K562 (cell line): ENCODE results near the gene PIK3R1. TPM values are rescaled to one million over a fixed set of nuclear protein-coding genes. Genes with fewer than 3 reads are reported as not detected.

ENCODE experiments used
- ATAC-seq: fragments of 200-7000 bp; cut with Tn5 transposase; 3 replicates; pipeline ENCODE4 v1.9.1; 2020; ENCODE audit warnings: moderate library complexity
- BruUV-seq: library from RNA; stranded (reverse); fragments of 400-500 nt; replicated peaks from 2 replicates; lab custom pipeline; 2021; lab: Mats Ljungman, UMichigan
- CTCF ChIA-PET: fragments of 300-600 bp; formaldehyde crosslinking; extraction: SDS; loops from one replicate; lab custom pipeline; 2021; ENCODE audit warnings: low intra/inter-chr PET ratio; lab: Yijun Ruan, JAX
- POLR2A ChIA-PET: fragments of 300-600, 350-650 bp; sonication (Branson Sonifier 250); formaldehyde crosslinking; extraction: SDS; loops from one replicate; lab custom pipeline; 2021; ENCODE audit warnings: antibody characterized with exemption, inconsistent platforms; lab: Yijun Ruan, JAX
- DNase-seq, 4 experiments: peaks; one replicate each; pipeline versions ENCODE4 v3.0.0 to v3.0.0-alpha.2; 2011 to 2018; ENCODE audit warnings: low spot score in 3 of 4, mixed read lengths in 3 of 4; ENCODE audit errors: extremely low read depth in 1 of 4
- FAIRE-seq: peaks from 2 replicates; lab custom pipeline; 2011; peaks lifted over from hg19 to GRCh38; lab: Jason Lieb, UNC
- H2AFZ ChIP-seq: 2 replicates; pipeline ENCODE4 v1.6.0; 2011; ENCODE audit warnings: low read depth, low read length, control low read depth, inconsistent platforms
- H3K27ac ChIP-seq: fragments of 200-600 bp; 3 replicates; pipeline ENCODE4 v1.8.0; 2011; ENCODE audit warnings: low read depth, mild to moderate bottlenecking, control low read depth, inconsistent platforms, low read length, moderate library complexity, mixed read lengths; ENCODE audit errors: extremely low read depth
- H3K27me3 ChIP-seq, 2 experiments: fragments of 300-600 bp in 1 of 2; 2 replicates in 1 of 2; 3 replicates in 1 of 2; pipeline versions ENCODE4 v1.6.0 to v1.8.0; 2011; ENCODE audit warnings: inconsistent platforms in 2 of 2, low read length in 2 of 2, mild to moderate bottlenecking in 1 of 2, mixed read lengths in 1 of 2, moderate library complexity in 1 of 2; ENCODE audit not compliant: control insufficient read depth in 2 of 2, insufficient read depth in 2 of 2
- H3K36me3 ChIP-seq: fragments of 300-600 bp; 3 replicates; pipeline ENCODE4 v1.8.0; 2011; ENCODE audit warnings: mild to moderate bottlenecking, low read length, inconsistent platforms; ENCODE audit not compliant: control insufficient read depth, insufficient read depth
- H3K4me1 ChIP-seq, 2 experiments: fragments of 200-600 bp in 1 of 2; replicated peaks in 1 of 2; 2 replicates in 1 of 2; 3 replicates in 1 of 2; pipeline versions ENCODE4 v1.5.1 to v1.8.0; 2011; ENCODE audit warnings: inconsistent platforms in 2 of 2, low read length in 2 of 2, mild to moderate bottlenecking in 1 of 2, mixed read lengths in 1 of 2, moderate library complexity in 1 of 2; ENCODE audit not compliant: control insufficient read depth in 2 of 2, insufficient read depth in 2 of 2
- H3K4me2 ChIP-seq: 2 replicates; pipeline ENCODE4 v1.6.1; 2011; ENCODE audit warnings: low read length, control low read depth, inconsistent platforms, mixed read lengths; ENCODE audit not compliant: insufficient read depth
- H3K4me3 ChIP-seq: fragments of 200-600 bp; sonication (generic), shearing (Covaris generic); 2 replicates; pipeline ENCODE4 v1.5.1; 2016; ENCODE audit warnings: control low read depth, inconsistent platforms
- H3K79me2 ChIP-seq: fragments of 200-600 bp; 3 replicates; pipeline ENCODE4 v1.8.0; 2011; ENCODE audit warnings: low read length, inconsistent platforms; ENCODE audit not compliant: control insufficient read depth, insufficient read depth
- H3K9ac ChIP-seq, 2 experiments: 2 replicates each; pipeline versions ENCODE4 v1.6.0 to v1.6.1; 2011; ENCODE audit warnings: low read depth in 2 of 2, low read length in 2 of 2, control low read depth in 1 of 2, inconsistent platforms in 1 of 2, mild to moderate bottlenecking in 1 of 2, mixed read lengths in 1 of 2; ENCODE audit not compliant: insufficient read depth in 1 of 2
- H3K9me1 ChIP-seq: one replicate; pipeline ENCODE4 v1.6.0; 2011; ENCODE audit warnings: inconsistent platforms, mild to moderate bottlenecking, low read length, moderate library complexity; ENCODE audit not compliant: control insufficient read depth, insufficient read depth
- H3K9me3 ChIP-seq: replicated peaks from 2 replicates; pipeline ENCODE4 v1.5.1; 2011; ENCODE audit warnings: low read depth, low read length, inconsistent platforms; ENCODE audit not compliant: control insufficient read depth, insufficient read depth
- H4K20me1 ChIP-seq: replicated peaks from 2 replicates; pipeline ENCODE4 v1.6.1; 2011; ENCODE audit warnings: low read length, inconsistent platforms, mixed read lengths; ENCODE audit not compliant: control insufficient read depth, insufficient read depth
- CBFB ChIP-seq: sonication (generic); formaldehyde crosslinking; IDR thresholded peaks from 2 replicates; pipeline ENCODE4 v1.4.0; 2020; ENCODE audit warnings: mild to moderate bottlenecking, missing genetic modification reagents
- GABPA ChIP-seq: fragments of 200-800 bp; sonication (Bioruptor generic); conservative IDR thresholded peaks from 2 replicates; pipeline ENCODE4 v1.6.1; 2016; ENCODE audit warnings: low read depth, missing genetic modification characterization, missing compliant biosample characterization
- HMBOX1 ChIP-seq: sonication (generic); IDR thresholded peaks from 2 replicates; pipeline ENCODE4 v1.6.1; 2016
- IRF2 ChIP-seq: sonication (generic); formaldehyde crosslinking; IDR thresholded peaks from 2 replicates; pipeline ENCODE4 v1.8.1; 2022; ENCODE audit warnings: mild to moderate bottlenecking, missing genetic modification reagents
- JUND ChIP-seq, 2 experiments: IDR thresholded peaks; 2 replicates in 1 of 2; 3 replicates in 1 of 2; pipeline ENCODE4 v1.6.1; 2011; ENCODE audit warnings: borderline replicate concordance in 2 of 2, low read depth in 2 of 2, low read length in 2 of 2, improper control_type of control experiment in 1 of 2, missing biosample characterization in 1 of 2, missing genetic modification characterization in 1 of 2, missing genetic modification reagents in 1 of 2
- MIER1 ChIP-seq: fragments of 450-650 bp; IDR thresholded peaks from 2 replicates; pipeline ENCODE4 v1.6.1; 2016; ENCODE audit warnings: antibody characterized with exemption, mild to moderate bottlenecking, low read depth
- MNT ChIP-seq, 2 experiments: fragments of 450-650 bp; conservative IDR thresholded peaks; 2 replicates each; pipeline ENCODE4 v1.6.1; 2017; ENCODE audit warnings: mild to moderate bottlenecking in 2 of 2, moderate library complexity in 2 of 2
- NFE2 ChIP-seq: IDR thresholded peaks from 2 replicates; pipeline ENCODE4 v1.6.1; 2014; ENCODE audit warnings: antibody characterized with exemption, low read depth
- NR4A1 ChIP-seq, 2 experiments: fragments of 250-450 bp in 1 of 2; fragments of 450-650 bp in 1 of 2; sonication (Bioruptor Pico) in 1 of 2; IDR thresholded peaks; 2 replicates each; pipeline versions ENCODE4 v1.4.0 to v1.6.1; 2016 to 2020; ENCODE audit warnings: mild to moderate bottlenecking in 2 of 2, missing compliant biosample characterization in 1 of 2, missing genetic modification characterization in 1 of 2, moderate library complexity in 1 of 2
- RNF2 ChIP-seq: sonication (generic); IDR thresholded peaks from 2 replicates; pipeline ENCODE4 v1.6.1; 2016
- SMAD1 ChIP-seq: fragments of 150-350 bp; IDR thresholded peaks from 2 replicates; pipeline ENCODE4 v1.6.1; 2014; ENCODE audit warnings: low read length, low read depth; ENCODE audit not compliant: partially characterized antibody
- TFAP4 ChIP-seq: sonication (generic); formaldehyde crosslinking; IDR thresholded peaks from 2 replicates; pipeline ENCODE4 v1.8.0; 2022; ENCODE audit warnings: missing genetic modification reagents, mild to moderate bottlenecking, moderate library complexity, borderline replicate concordance
- WGBS: fragments of 100-300 bp; shearing (Covaris generic); methylation state at CpG from one replicate; pipeline ENCODE4 v1.1.6; 2016; ENCODE audit warnings: low coverage, mixed read lengths; ENCODE audit not compliant: insufficient coverage; ENCODE audit errors: missing lambda C conversion rate; 5-methylcytosine and 5-hydroxymethylcytosine counted together
- in situ Hi-C: fragments of 300-500 bp; cut with MboI; formaldehyde crosslinking; loops from 4 replicates; pipeline ENCODE4 v1.15.0; 2018; ENCODE audit warnings: inconsistent platforms, mixed read lengths
- intact Hi-C: fragments of 100-400 bp; cut with micrococcal nuclease; formaldehyde crosslinking; loops from 2 replicates; pipeline ENCODE4 v1.14.2; 2022
- polyA plus RNA-seq, 8 experiments: library from polyadenylated mRNA; depleted of rRNA in 4 of 8; stranded (reverse) in 5 of 8; unstranded in 3 of 8; fragments of >200 nt; fragmentation: Nextera tagmentation in 2 of 8; fragmentation: Illumina TruSeq in 1 of 8; extraction: Ambion mirVana in 2 of 8; extraction: Trizol in 1 of 8; gene quantifications; 2 replicates each; pipeline versions ENCODE4 v1.2.1 to v1.2.3, GENCODE V29; 2011 to 2014; ENCODE audit warnings: inconsistent platforms in 1 of 8, missing spikeins in 1 of 8
- total RNA-seq, 7 experiments: library from RNA; depleted of rRNA in 6 of 7; stranded (reverse); fragments of >200 nt in 6 of 7; fragmentation: Illumina TruSeq in 2 of 7; extraction: Trizol in 2 of 7; gene quantifications; 2 replicates each; pipeline versions ENCODE4 v1.2.1 to v1.2.3, GENCODE V29; 2011 to 2021; ENCODE audit warnings: low replicate concordance in 1 of 7
- TF ChIP-seq, protein P1 (sequence below): fragments of 450-650 bp; IDR thresholded peaks from 2 replicates; pipeline ENCODE4 v1.6.1; 2016; ENCODE audit warnings: low read depth, mild to moderate bottlenecking, moderate library complexity

PIK3R1 gene
- total and polyA plus RNA-seq, 9 of the 15 experiments (the other 6 are each of a cell fraction or from before 2014, with no cell fraction given) = 1.1 to 9.7 (median 4.8) TPM

DNA sequence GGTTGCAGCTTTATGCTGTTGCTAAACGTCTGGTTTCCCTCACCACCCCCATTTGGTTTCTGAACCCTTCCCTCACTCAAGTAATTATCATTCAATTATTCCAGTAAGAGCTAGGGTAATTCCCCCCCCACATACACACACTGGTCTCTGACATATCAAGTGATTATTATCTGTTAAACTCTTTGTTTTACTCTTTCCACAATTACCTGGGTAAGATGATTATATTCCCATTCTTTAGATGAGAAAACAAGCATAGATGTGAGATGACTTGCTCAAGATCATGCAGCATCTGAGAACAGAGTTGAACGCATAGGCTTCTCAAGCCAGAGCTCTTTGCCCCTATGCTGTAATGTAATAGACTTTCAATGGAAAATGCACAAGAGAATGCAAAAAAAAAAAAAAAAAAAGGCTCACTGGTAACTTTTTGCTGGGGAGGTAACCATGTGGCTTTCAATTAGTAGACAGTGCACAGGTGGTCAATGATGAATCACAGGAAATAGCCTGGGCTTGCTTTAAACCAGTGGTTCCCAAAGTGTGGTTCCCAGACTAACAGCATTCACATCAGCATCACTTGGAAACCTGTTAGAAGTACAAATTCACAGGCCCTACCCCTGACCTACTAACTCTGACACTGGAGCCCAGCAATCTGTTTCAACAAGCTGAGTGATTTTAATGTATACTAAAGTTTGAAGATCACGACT is 87.6 kb downstream of the PIK3R1 start (continued):
- TF ChIP-seq HMBOX1 = peak; percentile 47; the same call in 1 of the 2 replicates
- TF ChIP-seq JUND (IDR thresholded peaks at IDR 0.05; ENCODE audit: borderline replicate concordance, low read depth, low read length) = no peak
- TF ChIP-seq JUND (tag; IDR thresholded peaks at IDR 0.05; ENCODE audit: borderline replicate concordance, low read depth, low read length) = 0 out of 3 replicates have a peak, but pooled peaks have one; percentile 8

DNA sequence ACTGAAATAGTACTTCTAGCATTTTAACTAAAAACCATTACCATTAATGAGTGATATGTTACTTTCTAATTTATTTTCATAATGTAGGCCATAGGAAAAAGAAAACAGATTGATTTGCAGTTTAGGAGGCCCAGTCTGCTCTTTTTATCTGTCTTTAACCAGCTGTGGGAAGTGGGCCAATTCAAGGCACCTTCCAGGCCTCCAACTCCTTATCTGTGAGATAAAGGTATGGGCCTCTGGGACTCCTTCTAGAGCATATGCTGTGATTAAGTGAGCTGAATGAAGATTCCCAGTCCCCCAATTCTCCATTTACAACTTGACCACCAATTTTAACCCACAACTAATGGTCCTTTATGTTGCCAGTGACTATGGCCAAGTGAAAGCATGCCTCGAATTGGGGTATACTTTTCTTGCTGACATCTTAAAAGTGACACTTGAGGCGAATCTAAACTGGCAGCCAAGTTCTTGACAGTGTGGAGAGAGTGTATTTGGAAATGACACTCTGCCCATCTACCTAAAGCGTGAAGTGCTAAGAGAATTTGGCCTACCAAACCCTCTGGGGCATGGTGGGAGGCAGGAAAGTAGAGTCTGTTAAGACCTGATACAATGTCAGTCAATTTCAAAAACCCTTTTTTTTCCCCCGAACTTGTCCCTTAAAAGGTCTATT is 88.3 kb downstream of the PIK3R1 start:
- Histone ChIP-seq H4K20me1 (0 out of 2 replicates have a peak, but pooled peaks cover 3% of the 10 kb centered on the region), H3K36me3 (no peaks in the 10 kb centered on the region), H2AFZ (no peak overlapping the region), H3K9ac (no peak overlapping the region), H3K9me1 (no peaks in the 10 kb centered on the region), H3K4me1 (peaks cover 0 to 8% of the 10 kb centered on the region in 2 experiments; a peak in 2 of 5 replicates), H3K79me2 (no peaks in the 10 kb centered on the region), H3K27ac (no peak overlapping the region), H3K27me3 (peaks cover 5 to 11% of the 10 kb centered on the region in 2 experiments; a peak in 2 of 5 replicates), H3K9me3 (no peaks in the 10 kb centered on the region), H3K4me3 (no peak overlapping the region), H3K4me2 (no peak overlapping the region)
- WGBS = 6% methylated on average over 4 of the region's 4 CpGs
- POLR2A ChIA-PET = interaction anchor here (0.5 kb wide), 1 partner anchor 89 kb away, joined by 5 read pairs; no protein-coding TSS in a partner anchor
- in situ Hi-C loops = no loop called here
- intact Hi-C loops = loop anchor here (5.0 kb wide), 1 partner anchor 78 kb away; no protein-coding TSS in a partner anchor
- BruUV-seq = no TSS peak
- peak; percentile 91 for ATAC-seq
- peak; percentile 85 for FAIRE-seq
- DNase-seq = peak in 2 of 4 experiments; percentile 69 to 84
- CTCF ChIA-PET = no interaction called here
- TF ChIP-seq MIER1 (no peak), NR4A1 (CRISPR knock-in tag; IDR thresholded peaks at IDR 0.05) (no peak), NR4A1 (tag; IDR thresholded peaks at IDR 0.05) (0 out of 2 replicates have a peak, but pooled peaks have one; percentile 33), RNF2 (peak; percentile 69; the same call in 1 of the 2 replicates), CBFB (CRISPR knock-in tag) (no peak), SMAD1 (peak; percentile 62), NFE2 (0 out of 2 replicates have a peak, but pooled peaks have one; percentile 11), TFAP4 (CRISPR knock-in tag) (peak; percentile 17; the same call in 1 of the 2 replicates), IRF2 (CRISPR knock-in tag) (no peak), MNT (conservative IDR thresholded peaks at IDR 0.05) (peak in 1 of 2 experiments; percentile 40; a peak in 1 of 4 replicates), GABPA (tag) (no peak)
- TF ChIP-seq, protein P1, sequence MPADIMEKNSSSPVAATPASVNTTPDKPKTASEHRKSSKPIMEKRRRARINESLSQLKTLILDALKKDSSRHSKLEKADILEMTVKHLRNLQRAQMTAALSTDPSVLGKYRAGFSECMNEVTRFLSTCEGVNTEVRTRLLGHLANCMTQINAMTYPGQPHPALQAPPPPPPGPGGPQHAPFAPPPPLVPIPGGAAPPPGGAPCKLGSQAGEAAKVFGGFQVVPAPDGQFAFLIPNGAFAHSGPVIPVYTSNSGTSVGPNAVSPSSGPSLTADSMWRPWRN = peak; percentile 84
